GM19193 (cell line): Measurements from ENCODE around the gene ACVR2A.

ENCODE experiments used
- POLR2A ChIP-seq: IDR thresholded peaks from 4 replicates; pipeline ENCODE4 v1.6.1; 2011; ENCODE audit not compliant: insufficient read depth, insufficient read length; ENCODE audit errors: extremely low read depth

ACVR2A gene

GRCh38 chr2:147847746-147848391, 3.0 kb downstream of the ACVR2A start:
- TF ChIP-seq POLR2A = no peak

GRCh38 chr2:147850838-147851237, 6.0 kb downstream of the ACVR2A start:
- TF ChIP-seq POLR2A = no peak

- no peak for TF ChIP-seq POLR2A
Measured at GRCh38 chr2:147851244-147851930, 6.6 kb downstream of the ACVR2A start.

GRCh38 chr2:147854557-147855134, 9.8 kb downstream of the ACVR2A start:
- no peak for TF ChIP-seq POLR2A

- no peak for TF ChIP-seq POLR2A
Measured at GRCh38 chr2:147855316-147855715, 10.5 kb downstream of the ACVR2A start.

- TF ChIP-seq POLR2A = no peak
Measured at GRCh38 chr2:147855977-147856376, 11.1 kb downstream of the ACVR2A start.

- TF ChIP-seq POLR2A = no peak
Measured at GRCh38 chr2:147860009-147860408, 15.2 kb downstream of the ACVR2A start.

- no peak for TF ChIP-seq POLR2A
Measured at GRCh38 chr2:147862859-147863516, 18.2 kb downstream of the ACVR2A start.

GRCh38 chr2:147863835-147864234, 19.0 kb downstream of the ACVR2A start:
- no peak for TF ChIP-seq POLR2A

GRCh38 chr2:147865560-147865959, 20.7 kb downstream of the ACVR2A start:
- TF ChIP-seq POLR2A = no peak

GRCh38 chr2:147867050-147867449, 22.2 kb downstream of the ACVR2A start:
- TF ChIP-seq POLR2A = no peak

GRCh38 chr2:147869934-147870333, 25.1 kb downstream of the ACVR2A start:
- no peak for TF ChIP-seq POLR2A

- no peak for TF ChIP-seq POLR2A
Measured at GRCh38 chr2:147872967-147873366, 28.1 kb downstream of the ACVR2A start.

- no peak for TF ChIP-seq POLR2A
Measured at GRCh38 chr2:147873859-147874483, 29.1 kb downstream of the ACVR2A start.

GRCh38 chr2:147879846-147880245, 35.0 kb downstream of the ACVR2A start:
- no peak for TF ChIP-seq POLR2A
